K562 (cell line): ENCODE data around the gene ANKS1A. TPM values are rescaled to one million over a fixed set of nuclear protein-coding genes. Genes with fewer than 3 reads are reported as not detected.

ENCODE experiments used
- ATAC-seq: fragments of 200-7000 bp; cut with Tn5 transposase; 3 replicates; pipeline ENCODE4 v1.9.1; 2020; ENCODE audit warnings: moderate library complexity
- BruUV-seq: library from RNA; stranded (reverse); fragments of 400-500 nt; replicated peaks from 2 replicates; lab custom pipeline; 2021; lab: Mats Ljungman, UMichigan
- CTCF ChIA-PET: fragments of 300-600 bp; formaldehyde crosslinking; extraction: SDS; loops from one replicate; lab custom pipeline; 2021; ENCODE audit warnings: low intra/inter-chr PET ratio; lab: Yijun Ruan, JAX
- POLR2A ChIA-PET: fragments of 300-600, 350-650 bp; sonication (Branson Sonifier 250); formaldehyde crosslinking; extraction: SDS; loops from one replicate; lab custom pipeline; 2021; ENCODE audit warnings: antibody characterized with exemption, inconsistent platforms; lab: Yijun Ruan, JAX
- DNase-seq, 4 experiments: peaks; one replicate each; pipeline versions ENCODE4 v3.0.0 to v3.0.0-alpha.2; 2011 to 2018; ENCODE audit warnings: low spot score in 3 of 4, mixed read lengths in 3 of 4; ENCODE audit errors: extremely low read depth in 1 of 4
- FAIRE-seq: peaks from 2 replicates; lab custom pipeline; 2011; peaks lifted over from hg19 to GRCh38; lab: Jason Lieb, UNC
- H2AFZ ChIP-seq: 2 replicates; pipeline ENCODE4 v1.6.0; 2011; ENCODE audit warnings: low read depth, low read length, control low read depth, inconsistent platforms
- H3K27ac ChIP-seq: fragments of 200-600 bp; 3 replicates; pipeline ENCODE4 v1.8.0; 2011; ENCODE audit warnings: low read depth, mild to moderate bottlenecking, control low read depth, inconsistent platforms, low read length, moderate library complexity, mixed read lengths; ENCODE audit errors: extremely low read depth
- H3K27me3 ChIP-seq, 2 experiments: fragments of 300-600 bp in 1 of 2; 2 replicates in 1 of 2; 3 replicates in 1 of 2; pipeline versions ENCODE4 v1.6.0 to v1.8.0; 2011; ENCODE audit warnings: inconsistent platforms in 2 of 2, low read length in 2 of 2, mild to moderate bottlenecking in 1 of 2, mixed read lengths in 1 of 2, moderate library complexity in 1 of 2; ENCODE audit not compliant: control insufficient read depth in 2 of 2, insufficient read depth in 2 of 2
- H3K36me3 ChIP-seq: fragments of 300-600 bp; 3 replicates; pipeline ENCODE4 v1.8.0; 2011; ENCODE audit warnings: mild to moderate bottlenecking, low read length, inconsistent platforms; ENCODE audit not compliant: control insufficient read depth, insufficient read depth
- H3K4me1 ChIP-seq, 2 experiments: fragments of 200-600 bp in 1 of 2; replicated peaks in 1 of 2; 2 replicates in 1 of 2; 3 replicates in 1 of 2; pipeline versions ENCODE4 v1.5.1 to v1.8.0; 2011; ENCODE audit warnings: inconsistent platforms in 2 of 2, low read length in 2 of 2, mild to moderate bottlenecking in 1 of 2, mixed read lengths in 1 of 2, moderate library complexity in 1 of 2; ENCODE audit not compliant: control insufficient read depth in 2 of 2, insufficient read depth in 2 of 2
- H3K4me2 ChIP-seq: 2 replicates; pipeline ENCODE4 v1.6.1; 2011; ENCODE audit warnings: low read length, control low read depth, inconsistent platforms, mixed read lengths; ENCODE audit not compliant: insufficient read depth
- H3K4me3 ChIP-seq: fragments of 200-600 bp; sonication (generic), shearing (Covaris generic); 2 replicates; pipeline ENCODE4 v1.5.1; 2016; ENCODE audit warnings: control low read depth, inconsistent platforms
- H3K79me2 ChIP-seq: fragments of 200-600 bp; 3 replicates; pipeline ENCODE4 v1.8.0; 2011; ENCODE audit warnings: low read length, inconsistent platforms; ENCODE audit not compliant: control insufficient read depth, insufficient read depth
- H3K9ac ChIP-seq, 2 experiments: 2 replicates each; pipeline versions ENCODE4 v1.6.0 to v1.6.1; 2011; ENCODE audit warnings: low read depth in 2 of 2, low read length in 2 of 2, control low read depth in 1 of 2, inconsistent platforms in 1 of 2, mild to moderate bottlenecking in 1 of 2, mixed read lengths in 1 of 2; ENCODE audit not compliant: insufficient read depth in 1 of 2
- H3K9me1 ChIP-seq: one replicate; pipeline ENCODE4 v1.6.0; 2011; ENCODE audit warnings: inconsistent platforms, mild to moderate bottlenecking, low read length, moderate library complexity; ENCODE audit not compliant: control insufficient read depth, insufficient read depth
- H3K9me3 ChIP-seq: replicated peaks from 2 replicates; pipeline ENCODE4 v1.5.1; 2011; ENCODE audit warnings: low read depth, low read length, inconsistent platforms; ENCODE audit not compliant: control insufficient read depth, insufficient read depth
- H4K20me1 ChIP-seq: replicated peaks from 2 replicates; pipeline ENCODE4 v1.6.1; 2011; ENCODE audit warnings: low read length, inconsistent platforms, mixed read lengths; ENCODE audit not compliant: control insufficient read depth, insufficient read depth
- ATF7 ChIP-seq: fragments of 450-650 bp; IDR thresholded peaks from 2 replicates; pipeline ENCODE4 v1.7.1; 2014; ENCODE audit warnings: mild to moderate bottlenecking, moderate library complexity
- BHLHE40 ChIP-seq: IDR thresholded peaks from 2 replicates; pipeline ENCODE4 v1.6.1; 2011; ENCODE audit warnings: low read length, improper control_type of control experiment
- CCNT2 ChIP-seq: IDR thresholded peaks from 2 replicates; pipeline ENCODE4 v1.6.1; 2011; ENCODE audit warnings: borderline replicate concordance, low read depth, mild to moderate bottlenecking, moderate library complexity, mixed read lengths, low read length; ENCODE audit not compliant: insufficient read length; ENCODE audit errors: extremely low read depth
- EWSR1 ChIP-seq: fragments of 450-650 bp; IDR thresholded peaks from 2 replicates; pipeline ENCODE4 v1.6.1; 2018; ENCODE audit warnings: borderline replicate concordance, mild to moderate bottlenecking, low read depth, moderate library complexity; ENCODE audit not compliant: partially characterized antibody
- HEY1 ChIP-seq: fragments of 250-450 bp; sonication (Bioruptor Pico); IDR thresholded peaks from 2 replicates; pipeline ENCODE4 v1.5.0; 2020; ENCODE audit warnings: mild to moderate bottlenecking, moderate library complexity, borderline replicate concordance
- HIVEP1 ChIP-seq: fragments of 250-450 bp; sonication (Bioruptor Pico); IDR thresholded peaks from 2 replicates; pipeline ENCODE4 v1.4.0; 2020; ENCODE audit warnings: mild to moderate bottlenecking
- HNRNPH1 ChIP-seq: fragments of 200-400 bp; formaldehyde crosslinking; optimal IDR thresholded peaks from 2 replicates; pipeline ENCODE3; 2017; ENCODE audit warnings: low read depth, mild to moderate bottlenecking, low read length, moderate library complexity
- RBM22 ChIP-seq: fragments of 200-400 bp; formaldehyde crosslinking; IDR thresholded peaks from 2 replicates; pipeline ENCODE4 v1.6.1; 2018; ENCODE audit warnings: low read length, low read depth; ENCODE audit not compliant: poor library complexity, severe bottlenecking
- SMARCC2 ChIP-seq: fragments of 450-650 bp; IDR thresholded peaks from 2 replicates; pipeline ENCODE4 v1.6.1; 2017; ENCODE audit warnings: antibody characterized with exemption, moderate library complexity, mild to moderate bottlenecking, low read depth
- TEAD4 ChIP-seq, 2 experiments: sonication (generic) in 1 of 2; formaldehyde crosslinking in 1 of 2; IDR thresholded peaks; 2 replicates each; pipeline versions ENCODE4 v1.6.1 to v1.8.0; 2012 to 2022; ENCODE audit warnings: borderline replicate concordance in 1 of 2, inconsistent platforms in 1 of 2, low read length in 1 of 2, mild to moderate bottlenecking in 1 of 2, missing genetic modification reagents in 1 of 2
- ZC3H11A ChIP-seq: IDR thresholded peaks from 2 replicates; pipeline ENCODE4 v1.6.1; 2012; ENCODE audit warnings: low read depth, low read length, improper control_type of control experiment
- ZNF77 ChIP-seq: fragments of 250-450 bp; sonication (Bioruptor Pico); IDR thresholded peaks from 2 replicates; pipeline ENCODE4 v1.5.0; 2020
- WGBS: fragments of 100-300 bp; shearing (Covaris generic); methylation state at CpG from one replicate; pipeline ENCODE4 v1.1.6; 2016; ENCODE audit warnings: low coverage, mixed read lengths; ENCODE audit not compliant: insufficient coverage; ENCODE audit errors: missing lambda C conversion rate; 5-methylcytosine and 5-hydroxymethylcytosine counted together
- in situ Hi-C: fragments of 300-500 bp; cut with MboI; formaldehyde crosslinking; loops from 4 replicates; pipeline ENCODE4 v1.15.0; 2018; ENCODE audit warnings: inconsistent platforms, mixed read lengths
- intact Hi-C: fragments of 100-400 bp; cut with micrococcal nuclease; formaldehyde crosslinking; loops from 2 replicates; pipeline ENCODE4 v1.14.2; 2022
- polyA plus RNA-seq, 8 experiments: library from polyadenylated mRNA; depleted of rRNA in 4 of 8; stranded (reverse) in 5 of 8; unstranded in 3 of 8; fragments of >200 nt; fragmentation: Nextera tagmentation in 2 of 8; fragmentation: Illumina TruSeq in 1 of 8; extraction: Ambion mirVana in 2 of 8; extraction: Trizol in 1 of 8; gene quantifications; 2 replicates each; pipeline versions ENCODE4 v1.2.1 to v1.2.3, GENCODE V29; 2011 to 2014; ENCODE audit warnings: inconsistent platforms in 1 of 8, missing spikeins in 1 of 8
- total RNA-seq, 7 experiments: library from RNA; depleted of rRNA in 6 of 7; stranded (reverse); fragments of >200 nt in 6 of 7; fragmentation: Illumina TruSeq in 2 of 7; extraction: Trizol in 2 of 7; gene quantifications; 2 replicates each; pipeline versions ENCODE4 v1.2.1 to v1.2.3, GENCODE V29; 2011 to 2021; ENCODE audit warnings: low replicate concordance in 1 of 7
- TF ChIP-seq, protein P1 (sequence below): fragments of 450-650 bp; IDR thresholded peaks from 2 replicates; pipeline ENCODE4 v1.6.1; 2018; ENCODE audit warnings: mild to moderate bottlenecking, low read depth; ENCODE audit not compliant: partially characterized antibody
- TF ChIP-seq, protein P2 (sequence below): fragments of 450-650 bp; IDR thresholded peaks from 2 replicates; pipeline ENCODE4 v1.6.1; 2014; ENCODE audit warnings: low read depth, mild to moderate bottlenecking, moderate library complexity, borderline replicate concordance
- TF ChIP-seq, protein P3 (sequence below), 3 experiments: fragments of 200-800 bp in 1 of 3; fragments of 250-450 bp in 1 of 3; fragments of 450-650 bp in 1 of 3; sonication (Bioruptor Pico) in 1 of 3; sonication (Bioruptor generic) in 1 of 3; formaldehyde crosslinking in 1 of 3; IDR thresholded peaks; 2 replicates each; pipeline versions ENCODE4 v1.6.1 to v1.8.0; 2016 to 2022; ENCODE audit warnings: mild to moderate bottlenecking in 2 of 3, missing genetic modification characterization in 2 of 3, missing compliant biosample characterization in 1 of 3, moderate library complexity in 1 of 3

ANKS1A gene
- total and polyA plus RNA-seq, 9 of the 15 experiments (the other 6 are each of a cell fraction or from before 2014, with no cell fraction given) = 1.1 to 13.8 (median 5.3) TPM

DNA sequence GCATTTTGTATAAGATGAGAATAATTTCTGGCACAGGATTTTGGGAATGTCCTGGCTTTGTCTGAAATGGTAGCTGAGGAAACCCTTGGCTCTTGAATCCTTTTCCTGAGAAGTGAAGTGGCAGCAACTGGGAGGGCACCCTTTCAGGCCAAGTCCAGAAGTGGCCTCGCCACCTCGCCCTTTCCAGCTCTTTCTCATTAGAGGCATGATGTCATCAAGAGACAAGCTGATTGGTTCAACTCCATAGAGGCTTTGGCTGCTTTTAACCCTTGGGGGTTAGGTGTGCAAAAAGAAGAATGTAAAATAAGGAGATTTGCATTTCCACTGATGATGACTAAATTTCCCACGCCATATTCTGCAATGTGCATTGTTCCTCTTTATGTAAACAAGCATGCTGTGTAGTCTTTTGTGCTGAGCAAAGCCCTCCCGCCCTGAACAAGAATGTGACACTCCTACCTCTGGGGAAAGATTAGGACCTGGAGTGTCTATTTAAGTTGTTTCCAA is 135.5 kb downstream of the ANKS1A start:
- no peak overlapping the region for H3K9ac ChIP-seq
- in situ Hi-C loops = no loop called here
- no peaks in the 10 kb centered on the region for H3K9me3 ChIP-seq
- H3K9me1 ChIP-seq = no peaks in the 10 kb centered on the region
- H3K27me3 ChIP-seq = no peaks in the 10 kb centered on the region
- 13% methylated on average over 4 of the region's 4 CpGs for WGBS
- POLR2A ChIA-PET = interaction anchor here (0.7 to 1.8 kb wide), 4 partner anchors 12 to 550 kb away, joined by 3 to 5 read pairs (median 4); no protein-coding TSS in a partner anchor
- peak overlapping the region; percentile 54 for H3K4me2 ChIP-seq
- ATAC-seq = peak; percentile 93
- CTCF ChIA-PET = no interaction called here
- H3K27ac ChIP-seq = no peak overlapping the region
- intact Hi-C loops = no loop called here
- peak overlapping the region; percentile 48; the same call in 1 of the 2 replicates for H2AFZ ChIP-seq
- peak; percentile 52 to 81 (median 62) for DNase-seq
- no peaks in the 10 kb centered on the region for H3K79me2 ChIP-seq
- no peaks in the 10 kb centered on the region for H4K20me1 ChIP-seq
- H3K36me3 ChIP-seq = no peaks in the 10 kb centered on the region
- FAIRE-seq = peak; percentile 70
- no TSS peak for BruUV-seq
- no peak overlapping the region for H3K4me3 ChIP-seq
- peaks cover 7 to 11% of the 10 kb centered on the region in 2 experiments; a peak in 3 of 5 replicates for H3K4me1 ChIP-seq
- TF ChIP-seq ZC3H11A (no peak), ZNF77 (no peak), ATF7 (peak; percentile 98), EWSR1 (no peak), HEY1 (CRISPR knock-in tag) (no peak), HIVEP1 (CRISPR knock-in tag) (no peak), TEAD4 (IDR thresholded peaks at IDR 0.05; ENCODE audit: low read length) (peak; percentile 58), TEAD4 (CRISPR knock-in tag; IDR thresholded peaks at IDR 0.05; ENCODE audit: borderline replicate concordance) (no peak), HNRNPH1 (no peak), CCNT2 (no peak), SMARCC2 (no peak), RBM22 (no peak), BHLHE40 (0 out of 2 replicates have a peak, but pooled peaks have one; percentile 15)
- TF ChIP-seq, protein P1, sequence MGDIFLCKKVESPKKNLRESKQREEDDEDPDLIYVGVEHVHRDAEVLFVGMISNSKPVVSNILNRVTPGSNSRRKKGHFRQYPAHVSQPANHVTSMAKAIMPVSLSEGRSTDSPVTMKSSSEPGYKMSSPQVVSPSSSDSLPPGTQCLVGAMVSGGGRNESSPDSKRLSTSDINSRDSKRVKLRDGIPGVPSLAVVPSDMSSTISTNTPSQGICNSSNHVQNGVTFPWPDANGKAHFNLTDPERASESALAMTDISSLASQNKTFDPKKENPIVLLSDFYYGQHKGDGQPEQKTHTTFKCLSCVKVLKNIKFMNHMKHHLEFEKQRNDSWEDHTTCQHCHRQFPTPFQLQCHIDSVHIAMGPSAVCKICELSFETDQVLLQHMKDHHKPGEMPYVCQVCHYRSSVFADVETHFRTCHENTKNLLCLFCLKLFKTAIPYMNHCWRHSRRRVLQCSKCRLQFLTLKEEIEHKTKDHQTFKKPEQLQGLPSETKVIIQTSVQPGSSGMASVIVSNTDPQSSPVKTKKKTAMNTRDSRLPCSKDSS = no peak
- TF ChIP-seq, protein P2, sequence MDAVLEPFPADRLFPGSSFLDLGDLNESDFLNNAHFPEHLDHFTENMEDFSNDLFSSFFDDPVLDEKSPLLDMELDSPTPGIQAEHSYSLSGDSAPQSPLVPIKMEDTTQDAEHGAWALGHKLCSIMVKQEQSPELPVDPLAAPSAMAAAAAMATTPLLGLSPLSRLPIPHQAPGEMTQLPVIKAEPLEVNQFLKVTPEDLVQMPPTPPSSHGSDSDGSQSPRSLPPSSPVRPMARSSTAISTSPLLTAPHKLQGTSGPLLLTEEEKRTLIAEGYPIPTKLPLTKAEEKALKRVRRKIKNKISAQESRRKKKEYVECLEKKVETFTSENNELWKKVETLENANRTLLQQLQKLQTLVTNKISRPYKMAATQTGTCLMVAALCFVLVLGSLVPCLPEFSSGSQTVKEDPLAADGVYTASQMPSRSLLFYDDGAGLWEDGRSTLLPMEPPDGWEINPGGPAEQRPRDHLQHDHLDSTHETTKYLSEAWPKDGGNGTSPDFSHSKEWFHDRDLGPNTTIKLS = no peak
- TF ChIP-seq, protein P3, sequence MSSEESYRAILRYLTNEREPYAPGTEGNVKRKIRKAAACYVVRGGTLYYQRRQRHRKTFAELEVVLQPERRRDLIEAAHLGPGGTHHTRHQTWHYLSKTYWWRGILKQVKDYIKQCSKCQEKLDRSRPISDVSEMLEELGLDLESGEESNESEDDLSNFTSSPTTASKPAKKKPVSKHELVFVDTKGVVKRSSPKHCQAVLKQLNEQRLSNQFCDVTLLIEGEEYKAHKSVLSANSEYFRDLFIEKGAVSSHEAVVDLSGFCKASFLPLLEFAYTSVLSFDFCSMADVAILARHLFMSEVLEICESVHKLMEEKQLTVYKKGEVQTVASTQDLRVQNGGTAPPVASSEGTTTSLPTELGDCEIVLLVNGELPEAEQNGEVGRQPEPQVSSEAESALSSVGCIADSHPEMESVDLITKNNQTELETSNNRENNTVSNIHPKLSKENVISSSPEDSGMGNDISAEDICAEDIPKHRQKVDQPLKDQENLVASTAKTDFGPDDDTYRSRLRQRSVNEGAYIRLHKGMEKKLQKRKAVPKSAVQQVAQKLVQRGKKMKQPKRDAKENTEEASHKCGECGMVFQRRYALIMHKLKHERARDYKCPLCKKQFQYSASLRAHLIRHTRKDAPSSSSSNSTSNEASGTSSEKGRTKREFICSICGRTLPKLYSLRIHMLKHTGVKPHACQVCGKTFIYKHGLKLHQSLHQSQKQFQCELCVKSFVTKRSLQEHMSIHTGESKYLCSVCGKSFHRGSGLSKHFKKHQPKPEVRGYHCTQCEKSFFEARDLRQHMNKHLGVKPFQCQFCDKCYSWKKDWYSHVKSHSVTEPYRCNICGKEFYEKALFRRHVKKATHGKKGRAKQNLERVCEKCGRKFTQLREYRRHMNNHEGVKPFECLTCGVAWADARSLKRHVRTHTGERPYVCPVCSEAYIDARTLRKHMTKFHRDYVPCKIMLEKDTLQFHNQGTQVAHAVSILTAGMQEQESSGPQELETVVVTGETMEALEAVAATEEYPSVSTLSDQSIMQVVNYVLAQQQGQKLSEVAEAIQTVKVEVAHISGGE (CRISPR knock-in tag; IDR thresholded peaks at IDR 0.05) = no peak
